Transverse colon (tissue), 3 donors: ENCODE data around the gene PROK2.
A peak's percentile ranks its signal among the peaks of the same experiment; 100 is the strongest.

Experiments used
- POLR2A ChIP-seq: fragments of 450-650 bp; IDR thresholded peaks from one replicate; pipeline ENCODE4 v1.6.1; 2016; ENCODE audit warnings: antibody characterized with exemption, mild to moderate bottlenecking, moderate library complexity
- POLR2AphosphoS5 ChIP-seq, 3 donors: sonication (generic); formaldehyde crosslinking; IDR thresholded peaks; one replicate each; pipeline ENCODE4 v1.6.1; 2016; ENCODE audit warnings: antibody characterized with exemption in 3 of 3

GRCh38 chr3:71724584-71725270 lies 60.2 kb downstream of the PROK2 start:
- TF ChIP-seq POLR2A (peak; percentile 84), POLR2AphosphoS5 (IDR thresholded peaks at IDR 0.05) (peak in 2 of 3 donors; percentile 80 to 84)
